ENCODE data around the gene OVOL1. TPM values are rescaled to one million over a fixed set of nuclear protein-coding genes. Genes with fewer than 3 reads are reported as not detected.

OVOL1 gene
- total and polyA plus RNA-seq, 2 of the 13 experiments (the other 11 are each of a cell fraction or from before 2014, with no cell fraction given), result 0.01 TPM; not detected in 1

DNA sequence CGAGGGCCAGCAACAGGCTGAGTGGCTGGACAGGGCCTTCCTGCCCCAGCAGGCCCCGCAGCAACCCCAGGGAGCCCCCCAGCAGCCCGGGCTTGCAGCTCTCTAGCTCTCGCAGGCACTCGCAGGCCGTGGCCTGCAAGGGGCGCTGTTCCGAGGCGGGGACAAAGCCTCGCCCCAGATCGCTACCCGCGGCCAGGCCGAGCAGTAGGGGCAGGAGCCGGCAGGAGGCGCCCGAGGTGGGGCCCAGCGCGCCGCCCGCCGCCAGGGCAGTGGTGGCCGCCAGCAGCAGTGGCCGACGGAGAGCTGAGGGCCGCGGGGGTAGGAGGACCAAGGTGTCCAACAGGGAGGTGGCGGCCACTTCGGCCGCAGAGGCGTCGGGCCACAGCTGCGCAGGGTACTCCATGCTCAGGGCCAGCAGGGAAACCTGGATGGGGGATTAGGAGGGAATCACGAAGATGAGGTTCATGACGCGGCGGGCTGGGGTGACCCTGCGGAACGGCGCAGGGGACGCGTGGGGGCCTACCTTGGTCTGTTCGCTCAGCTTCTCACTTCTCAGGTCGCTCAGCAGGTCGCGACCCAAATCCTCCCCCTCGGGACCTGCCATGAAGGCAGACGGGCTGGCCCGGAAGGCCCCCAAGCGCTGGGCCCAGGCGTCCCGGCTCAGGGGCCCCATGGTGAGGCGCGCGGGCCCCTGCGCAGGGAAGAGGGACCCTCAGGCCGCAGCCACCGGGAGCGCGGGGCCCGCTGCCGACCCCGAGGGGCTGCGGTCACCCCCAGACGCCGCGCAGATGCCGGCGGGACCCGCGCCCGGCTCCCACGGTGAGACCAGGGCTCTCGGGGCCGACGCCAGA, 6.7 kb upstream of the OVOL1 start (continued):
- TF ChIP-seq, protein P1, sequence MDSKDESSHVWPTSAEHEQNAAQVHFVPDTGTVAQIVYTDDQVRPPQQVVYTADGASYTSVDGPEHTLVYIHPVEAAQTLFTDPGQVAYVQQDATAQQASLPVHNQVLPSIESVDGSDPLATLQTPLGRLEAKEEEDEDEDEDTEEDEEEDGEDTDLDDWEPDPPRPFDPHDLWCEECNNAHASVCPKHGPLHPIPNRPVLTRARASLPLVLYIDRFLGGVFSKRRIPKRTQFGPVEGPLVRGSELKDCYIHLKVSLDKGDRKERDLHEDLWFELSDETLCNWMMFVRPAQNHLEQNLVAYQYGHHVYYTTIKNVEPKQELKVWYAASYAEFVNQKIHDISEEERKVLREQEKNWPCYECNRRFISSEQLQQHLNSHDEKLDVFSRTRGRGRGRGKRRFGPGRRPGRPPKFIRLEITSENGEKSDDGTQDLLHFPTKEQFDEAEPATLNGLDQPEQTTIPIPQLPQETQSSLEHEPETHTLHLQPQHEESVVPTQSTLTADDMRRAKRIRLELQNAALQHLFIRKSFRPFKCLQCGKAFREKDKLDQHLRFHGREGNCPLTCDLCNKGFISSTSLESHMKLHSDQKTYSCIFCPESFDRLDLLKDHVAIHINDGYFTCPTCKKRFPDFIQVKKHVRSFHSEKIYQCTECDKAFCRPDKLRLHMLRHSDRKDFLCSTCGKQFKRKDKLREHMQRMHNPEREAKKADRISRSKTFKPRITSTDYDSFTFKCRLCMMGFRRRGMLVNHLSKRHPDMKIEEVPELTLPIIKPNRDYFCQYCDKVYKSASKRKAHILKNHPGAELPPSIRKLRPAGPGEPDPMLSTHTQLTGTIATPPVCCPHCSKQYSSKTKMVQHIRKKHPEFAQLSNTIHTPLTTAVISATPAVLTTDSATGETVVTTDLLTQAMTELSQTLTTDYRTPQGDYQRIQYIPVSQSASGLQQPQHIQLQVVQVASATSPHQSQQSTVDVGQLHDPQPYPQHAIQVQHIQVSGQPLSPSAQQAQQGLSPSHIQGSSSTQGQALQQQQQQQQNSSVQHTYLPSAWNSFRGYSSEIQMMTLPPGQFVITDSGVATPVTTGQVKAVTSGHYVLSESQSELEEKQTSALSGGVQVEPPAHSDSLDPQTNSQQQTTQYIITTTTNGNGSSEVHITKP (CRISPR knock-in tag; IDR thresholded peaks at IDR 0.05; ENCODE audit: low read depth), result no peak
- TF ChIP-seq MED8 (CRISPR knock-in tag; IDR thresholded peaks at IDR 0.05; ENCODE audit: insufficient replicate concordance), result no peak
- TF ChIP-seq CBX2 (IDR thresholded peaks at IDR 0.05; ENCODE audit: low read depth, low read length), result no peak
- TF ChIP-seq CBX2 (CRISPR knock-in tag; IDR thresholded peaks at IDR 0.05; ENCODE audit: low read depth), result no peak
- TF ChIP-seq, protein P2, sequence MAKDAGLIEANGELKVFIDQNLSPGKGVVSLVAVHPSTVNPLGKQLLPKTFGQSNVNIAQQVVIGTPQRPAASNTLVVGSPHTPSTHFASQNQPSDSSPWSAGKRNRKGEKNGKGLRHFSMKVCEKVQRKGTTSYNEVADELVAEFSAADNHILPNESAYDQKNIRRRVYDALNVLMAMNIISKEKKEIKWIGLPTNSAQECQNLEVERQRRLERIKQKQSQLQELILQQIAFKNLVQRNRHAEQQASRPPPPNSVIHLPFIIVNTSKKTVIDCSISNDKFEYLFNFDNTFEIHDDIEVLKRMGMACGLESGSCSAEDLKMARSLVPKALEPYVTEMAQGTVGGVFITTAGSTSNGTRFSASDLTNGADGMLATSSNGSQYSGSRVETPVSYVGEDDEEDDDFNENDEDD (CRISPR knock-in tag; IDR thresholded peaks at IDR 0.05; ENCODE audit: borderline replicate concordance), result 0 out of 2 replicates have a peak, but pooled peaks have one; percentile 41
- TF ChIP-seq, protein P3, sequence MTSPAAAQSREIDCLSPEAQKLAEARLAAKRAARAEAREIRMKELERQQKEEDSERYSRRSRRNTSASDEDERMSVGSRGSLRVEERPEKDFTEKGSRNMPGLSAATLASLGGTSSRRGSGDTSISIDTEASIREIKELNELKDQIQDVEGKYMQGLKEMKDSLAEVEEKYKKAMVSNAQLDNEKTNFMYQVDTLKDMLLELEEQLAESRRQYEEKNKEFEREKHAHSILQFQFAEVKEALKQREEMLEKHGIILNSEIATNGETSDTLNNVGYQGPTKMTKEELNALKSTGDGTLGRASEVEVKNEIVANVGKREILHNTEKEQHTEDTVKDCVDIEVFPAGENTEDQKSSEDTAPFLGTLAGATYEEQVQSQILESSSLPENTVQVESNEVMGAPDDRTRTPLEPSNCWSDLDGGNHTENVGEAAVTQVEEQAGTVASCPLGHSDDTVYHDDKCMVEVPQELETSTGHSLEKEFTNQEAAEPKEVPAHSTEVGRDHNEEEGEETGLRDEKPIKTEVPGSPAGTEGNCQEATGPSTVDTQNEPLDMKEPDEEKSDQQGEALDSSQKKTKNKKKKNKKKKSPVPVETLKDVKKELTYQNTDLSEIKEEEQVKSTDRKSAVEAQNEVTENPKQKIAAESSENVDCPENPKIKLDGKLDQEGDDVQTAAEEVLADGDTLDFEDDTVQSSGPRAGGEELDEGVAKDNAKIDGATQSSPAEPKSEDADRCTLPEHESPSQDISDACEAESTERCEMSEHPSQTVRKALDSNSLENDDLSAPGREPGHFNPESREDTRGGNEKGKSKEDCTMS (CRISPR knock-in tag; conservative IDR thresholded peaks at IDR 0.05), result no peak
- TF ChIP-seq, protein P4, sequence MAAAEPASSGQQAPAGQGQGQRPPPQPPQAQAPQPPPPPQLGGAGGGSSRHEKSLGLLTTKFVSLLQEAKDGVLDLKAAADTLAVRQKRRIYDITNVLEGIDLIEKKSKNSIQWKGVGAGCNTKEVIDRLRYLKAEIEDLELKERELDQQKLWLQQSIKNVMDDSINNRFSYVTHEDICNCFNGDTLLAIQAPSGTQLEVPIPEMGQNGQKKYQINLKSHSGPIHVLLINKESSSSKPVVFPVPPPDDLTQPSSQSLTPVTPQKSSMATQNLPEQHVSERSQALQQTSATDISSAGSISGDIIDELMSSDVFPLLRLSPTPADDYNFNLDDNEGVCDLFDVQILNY (CRISPR knock-in tag; conservative IDR thresholded peaks at IDR 0.05), result no peak
- TF ChIP-seq ZNF337 (CRISPR knock-in tag; IDR thresholded peaks at IDR 0.05; ENCODE audit: borderline replicate concordance, low read depth), result no peak
- TF ChIP-seq MAF1 (CRISPR knock-in tag; IDR thresholded peaks at IDR 0.05; ENCODE audit: borderline replicate concordance), result no peak
- no peak for TF ChIP-seq KMT2A (CRISPR knock-in tag; IDR thresholded peaks at IDR 0.05)
- TF ChIP-seq, protein P5, sequence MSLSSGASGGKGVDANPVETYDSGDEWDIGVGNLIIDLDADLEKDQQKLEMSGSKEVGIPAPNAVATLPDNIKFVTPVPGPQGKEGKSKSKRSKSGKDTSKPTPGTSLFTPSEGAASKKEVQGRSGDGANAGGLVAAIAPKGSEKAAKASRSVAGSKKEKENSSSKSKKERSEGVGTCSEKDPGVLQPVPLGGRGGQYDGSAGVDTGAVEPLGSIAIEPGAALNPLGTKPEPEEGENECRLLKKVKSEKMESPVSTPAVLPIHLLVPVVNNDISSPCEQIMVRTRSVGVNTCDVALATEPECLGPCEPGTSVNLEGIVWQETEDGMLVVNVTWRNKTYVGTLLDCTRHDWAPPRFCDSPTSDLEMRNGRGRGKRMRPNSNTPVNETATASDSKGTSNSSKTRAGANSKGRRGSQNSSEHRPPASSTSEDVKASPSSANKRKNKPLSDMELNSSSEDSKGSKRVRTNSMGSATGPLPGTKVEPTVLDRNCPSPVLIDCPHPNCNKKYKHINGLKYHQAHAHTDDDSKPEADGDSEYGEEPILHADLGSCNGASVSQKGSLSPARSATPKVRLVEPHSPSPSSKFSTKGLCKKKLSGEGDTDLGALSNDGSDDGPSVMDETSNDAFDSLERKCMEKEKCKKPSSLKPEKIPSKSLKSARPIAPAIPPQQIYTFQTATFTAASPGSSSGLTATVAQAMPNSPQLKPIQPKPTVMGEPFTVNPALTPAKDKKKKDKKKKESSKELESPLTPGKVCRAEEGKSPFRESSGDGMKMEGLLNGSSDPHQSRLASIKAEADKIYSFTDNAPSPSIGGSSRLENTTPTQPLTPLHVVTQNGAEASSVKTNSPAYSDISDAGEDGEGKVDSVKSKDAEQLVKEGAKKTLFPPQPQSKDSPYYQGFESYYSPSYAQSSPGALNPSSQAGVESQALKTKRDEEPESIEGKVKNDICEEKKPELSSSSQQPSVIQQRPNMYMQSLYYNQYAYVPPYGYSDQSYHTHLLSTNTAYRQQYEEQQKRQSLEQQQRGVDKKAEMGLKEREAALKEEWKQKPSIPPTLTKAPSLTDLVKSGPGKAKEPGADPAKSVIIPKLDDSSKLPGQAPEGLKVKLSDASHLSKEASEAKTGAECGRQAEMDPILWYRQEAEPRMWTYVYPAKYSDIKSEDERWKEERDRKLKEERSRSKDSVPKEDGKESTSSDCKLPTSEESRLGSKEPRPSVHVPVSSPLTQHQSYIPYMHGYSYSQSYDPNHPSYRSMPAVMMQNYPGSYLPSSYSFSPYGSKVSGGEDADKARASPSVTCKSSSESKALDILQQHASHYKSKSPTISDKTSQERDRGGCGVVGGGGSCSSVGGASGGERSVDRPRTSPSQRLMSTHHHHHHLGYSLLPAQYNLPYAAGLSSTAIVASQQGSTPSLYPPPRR (CRISPR knock-in tag; IDR thresholded peaks at IDR 0.05; ENCODE audit: borderline replicate concordance), result no peak
- TF ChIP-seq, protein P6, sequence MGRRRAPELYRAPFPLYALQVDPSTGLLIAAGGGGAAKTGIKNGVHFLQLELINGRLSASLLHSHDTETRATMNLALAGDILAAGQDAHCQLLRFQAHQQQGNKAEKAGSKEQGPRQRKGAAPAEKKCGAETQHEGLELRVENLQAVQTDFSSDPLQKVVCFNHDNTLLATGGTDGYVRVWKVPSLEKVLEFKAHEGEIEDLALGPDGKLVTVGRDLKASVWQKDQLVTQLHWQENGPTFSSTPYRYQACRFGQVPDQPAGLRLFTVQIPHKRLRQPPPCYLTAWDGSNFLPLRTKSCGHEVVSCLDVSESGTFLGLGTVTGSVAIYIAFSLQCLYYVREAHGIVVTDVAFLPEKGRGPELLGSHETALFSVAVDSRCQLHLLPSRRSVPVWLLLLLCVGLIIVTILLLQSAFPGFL (CRISPR knock-in tag; IDR thresholded peaks at IDR 0.05), result no peak

Measured in HepG2 (cell line).